NCI-H1694 treated with DMSO at 0.1 percent for 48 hours (cell line): ENCODE results near the gene TMF1.
A peak's percentile ranks its signal among the peaks of the same experiment; 100 is the strongest.

Source experiments
- DNase-seq: peaks from one replicate; lab custom pipeline; 2025; lab: John Stamatoyannopoulos, UW

Gene TMF1

GRCh38 chr3:68972358-68972979, 79.7 kb downstream of the TMF1 start:
- DNase-seq: peak; percentile 14
